OCI-LY3 (cell line): Measurements from ENCODE around the gene ATP8B3.

ENCODE experiments used
- EZH2phosphoT487 ChIP-seq: fragments of 200-600 bp; shearing (Covaris generic); IDR thresholded peaks from 2 replicates; pipeline ENCODE4 v1.6.1; 2018; ENCODE audit warnings: antibody characterized with exemption, mixed run types, low read depth
- TF ChIP-seq, protein P1 (sequence below): fragments of 200-600, 300-600 bp; sonication (generic); IDR thresholded peaks from 2 replicates; pipeline ENCODE4 v1.5.1; 2014; ENCODE audit warnings: antibody characterized with exemption, low read length, low read depth

DNA sequence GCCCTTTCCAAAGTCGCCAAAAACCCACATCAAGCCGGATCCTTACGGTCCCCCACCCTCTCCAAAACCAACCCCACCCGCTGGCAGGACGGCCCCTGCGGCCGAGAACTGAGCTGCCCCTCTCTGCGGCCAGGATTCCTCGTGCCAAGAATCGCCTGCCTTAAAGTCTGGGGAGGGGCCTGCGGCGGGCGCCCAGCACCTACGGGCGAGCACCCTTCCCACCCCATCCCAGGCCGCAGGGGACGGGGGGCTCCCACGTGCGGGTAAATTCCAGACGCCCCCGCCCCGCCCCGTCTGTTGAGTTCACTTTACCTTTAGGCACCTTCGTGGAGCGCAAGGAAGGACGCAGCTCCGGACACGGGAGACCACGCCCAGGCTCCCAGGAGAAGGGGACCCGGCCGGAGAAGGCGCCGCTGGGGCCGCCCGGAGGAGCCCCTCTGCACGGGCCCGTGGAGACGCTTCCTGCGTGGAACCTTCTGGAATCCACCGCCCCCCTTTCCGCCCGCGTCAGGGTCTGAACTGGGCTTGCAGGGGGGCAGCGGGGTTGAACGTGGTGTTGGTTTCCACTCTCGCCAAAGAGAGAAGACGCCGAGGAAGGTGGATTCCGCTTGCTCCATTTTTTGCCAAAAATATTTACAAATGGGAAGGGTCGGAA is 36.0 kb downstream of the ATP8B3 start:
- TF ChIP-seq, protein P1, sequence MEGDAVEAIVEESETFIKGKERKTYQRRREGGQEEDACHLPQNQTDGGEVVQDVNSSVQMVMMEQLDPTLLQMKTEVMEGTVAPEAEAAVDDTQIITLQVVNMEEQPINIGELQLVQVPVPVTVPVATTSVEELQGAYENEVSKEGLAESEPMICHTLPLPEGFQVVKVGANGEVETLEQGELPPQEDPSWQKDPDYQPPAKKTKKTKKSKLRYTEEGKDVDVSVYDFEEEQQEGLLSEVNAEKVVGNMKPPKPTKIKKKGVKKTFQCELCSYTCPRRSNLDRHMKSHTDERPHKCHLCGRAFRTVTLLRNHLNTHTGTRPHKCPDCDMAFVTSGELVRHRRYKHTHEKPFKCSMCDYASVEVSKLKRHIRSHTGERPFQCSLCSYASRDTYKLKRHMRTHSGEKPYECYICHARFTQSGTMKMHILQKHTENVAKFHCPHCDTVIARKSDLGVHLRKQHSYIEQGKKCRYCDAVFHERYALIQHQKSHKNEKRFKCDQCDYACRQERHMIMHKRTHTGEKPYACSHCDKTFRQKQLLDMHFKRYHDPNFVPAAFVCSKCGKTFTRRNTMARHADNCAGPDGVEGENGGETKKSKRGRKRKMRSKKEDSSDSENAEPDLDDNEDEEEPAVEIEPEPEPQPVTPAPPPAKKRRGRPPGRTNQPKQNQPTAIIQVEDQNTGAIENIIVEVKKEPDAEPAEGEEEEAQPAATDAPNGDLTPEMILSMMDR, result no peak
- no peak for TF ChIP-seq EZH2phosphoT487
